ENCODE measurements around the gene S100A9. TPM values are rescaled to one million over a fixed set of nuclear protein-coding genes. Genes with fewer than 3 reads are reported as not detected.
"Not testable (repeated sequence)": the region's sequence is repeated elsewhere in the genome, so short reads cannot be mapped to it uniquely, and the experiment has no call there.

S100A9 gene
- total RNA-seq, 1 experiment from 2014 or later = not detected

- no peaks in the 10 kb centered on the region for H3K27me3 ChIP-seq (replicated peaks)
- H3K9me3 ChIP-seq (replicated peaks) = no peaks in the 10 kb centered on the region; the same call in 1 of the 2 replicates
- no peaks in the 10 kb centered on the region for H3K4me1 ChIP-seq (replicated peaks)
- H3K36me3 ChIP-seq = no peaks in the 10 kb centered on the region
- no peak for DNase-seq (ENCODE audit: low read depth in 1 of 2, low spot score in 2 of 2)
- H3K27ac ChIP-seq = no peak overlapping the region
- no peak overlapping the region for H3K4me3 ChIP-seq
These were observed 19.4 kb upstream of the S100A9 start for GRCh38 chr1:153337980-153338853.

DNA sequence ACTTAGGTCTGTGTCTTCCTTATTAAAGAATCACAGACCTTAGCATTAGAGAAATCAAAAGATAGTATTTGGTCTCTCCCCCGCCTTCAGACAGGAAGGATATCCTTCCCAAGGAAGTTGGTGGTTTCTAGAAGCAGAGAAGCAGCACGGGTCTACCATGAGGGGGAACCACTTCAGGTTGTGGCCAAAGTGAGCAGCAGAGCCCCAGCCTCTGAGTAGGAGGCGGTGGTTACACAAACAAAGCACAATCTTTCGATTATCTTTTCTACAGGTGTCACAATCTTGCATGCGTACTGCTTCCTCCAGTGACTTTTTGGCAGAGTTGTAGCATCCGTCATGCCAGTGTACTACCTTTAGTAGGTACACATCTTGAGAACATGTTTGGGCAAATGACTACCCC lies 17.9 kb upstream of the S100A9 start:
- 0 out of 2 replicates have a peak, but pooled peaks cover 2% of the 10 kb centered on the region for H3K27me3 ChIP-seq (replicated peaks)
- no peak for DNase-seq (ENCODE audit: low read depth in 1 of 2, low spot score in 2 of 2)
- no peaks in the 10 kb centered on the region for H3K4me1 ChIP-seq (replicated peaks)
- no peak overlapping the region for H3K27ac ChIP-seq
- H3K36me3 ChIP-seq = no peaks in the 10 kb centered on the region
- no peak overlapping the region for H3K4me3 ChIP-seq
- H3K9me3 ChIP-seq (replicated peaks) = no peaks in the 10 kb centered on the region; the same call in 1 of the 2 replicates

- Histone ChIP-seq H3K36me3 (no peaks in the 10 kb centered on the region), H3K9me3 (replicated peaks) (no peaks in the 10 kb centered on the region; the same call in 1 of the 2 replicates), H3K4me3 (no peak overlapping the region), H3K27me3 (replicated peaks) (0 out of 2 replicates have a peak, but pooled peaks cover 2% of the 10 kb centered on the region), H3K4me1 (replicated peaks) (no peaks in the 10 kb centered on the region), H3K27ac (no peak overlapping the region)
- DNase-seq (ENCODE audit: low read depth in 1 of 2, low spot score in 2 of 2) = no peak
These were observed 17.3 kb upstream of the S100A9 start for GRCh38 chr1:153340356-153340755.

GRCh38 chr1:153341431-153341934 lies 16.2 kb upstream of the S100A9 start:
- no peak overlapping the region for H3K4me3 ChIP-seq
- no peaks in the 10 kb centered on the region for H3K4me1 ChIP-seq (replicated peaks)
- no peaks in the 10 kb centered on the region for H3K36me3 ChIP-seq
- no peak for DNase-seq (ENCODE audit: low read depth in 1 of 2, low spot score in 2 of 2)
- peaks cover 3% of the 10 kb centered on the region for H3K27me3 ChIP-seq (replicated peaks)
- no peaks in the 10 kb centered on the region; the same call in 1 of the 2 replicates for H3K9me3 ChIP-seq (replicated peaks)
- H3K27ac ChIP-seq = no peak overlapping the region

GRCh38 chr1:153342178-153342577 lies 15.5 kb upstream of the S100A9 start:
- Histone ChIP-seq H3K4me1 (replicated peaks) (no peaks in the 10 kb centered on the region), H3K27ac (no peak overlapping the region), H3K9me3 (replicated peaks) (no peaks in the 10 kb centered on the region; the same call in 1 of the 2 replicates), H3K27me3 (replicated peaks) (peaks cover 9% of the 10 kb centered on the region), H3K36me3 (no peaks in the 10 kb centered on the region), H3K4me3 (no peak overlapping the region)
- DNase-seq (ENCODE audit: low read depth in 1 of 2, low spot score in 2 of 2) = no peak

GRCh38 chr1:153343040-153343681 lies 14.5 kb upstream of the S100A9 start:
- DNase-seq (ENCODE audit: low read depth in 1 of 2, low spot score in 2 of 2) = no peak
- H3K27me3 ChIP-seq (replicated peaks) = peaks cover 14% of the 10 kb centered on the region
- H3K9me3 ChIP-seq (replicated peaks) = no peaks in the 10 kb centered on the region; the same call in 1 of the 2 replicates
- H3K4me3 ChIP-seq = no peak overlapping the region
- no peak overlapping the region for H3K27ac ChIP-seq
- H3K4me1 ChIP-seq (replicated peaks) = no peaks in the 10 kb centered on the region
- H3K36me3 ChIP-seq = no peaks in the 10 kb centered on the region

DNA sequence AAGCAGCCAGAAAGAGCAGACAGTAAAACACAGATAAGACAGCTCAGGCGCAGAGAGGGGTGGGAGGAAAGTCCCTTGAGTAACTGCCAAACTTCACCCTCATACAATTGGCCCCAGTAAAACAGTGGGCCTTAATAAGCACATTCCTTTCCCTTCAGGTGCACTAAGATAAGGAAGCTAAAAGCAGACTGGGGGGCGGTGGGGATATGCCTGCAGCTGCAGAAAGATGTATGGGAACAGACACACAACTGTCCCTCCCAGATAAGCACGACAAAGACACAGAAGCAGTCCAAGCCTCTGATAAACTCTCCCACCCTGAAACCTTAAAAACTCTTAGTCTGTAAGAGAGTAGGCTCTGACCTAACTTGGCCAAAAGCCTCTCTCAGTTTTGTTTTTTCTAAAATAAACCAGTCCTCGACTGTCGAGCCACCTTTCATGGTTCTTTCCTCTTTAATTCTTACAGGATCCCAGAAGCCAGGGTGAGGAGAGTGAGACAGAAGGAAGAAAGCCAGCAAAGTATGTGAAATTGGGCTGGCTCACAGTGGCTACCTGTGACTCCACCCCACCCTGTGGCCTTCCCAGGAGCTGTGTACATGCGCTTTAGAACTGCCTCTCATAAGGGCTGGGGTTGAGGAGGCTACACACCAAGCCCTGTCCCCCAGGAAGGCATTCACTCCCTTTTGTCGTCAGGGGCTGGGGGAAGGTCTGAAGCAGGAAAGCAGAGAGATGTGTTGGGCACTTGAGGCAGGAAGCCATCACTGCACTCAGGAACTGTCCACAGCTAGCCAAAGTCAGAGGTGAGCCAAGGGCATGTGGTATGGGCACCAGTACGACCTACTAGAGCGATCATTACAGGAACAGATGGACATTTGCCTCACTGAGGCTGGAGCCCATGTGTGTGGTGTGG lies 13.6 kb upstream of the S100A9 start:
- Histone ChIP-seq H3K27me3 (replicated peaks) (peaks cover 17% of the 10 kb centered on the region), H3K4me3 (no peak overlapping the region), H3K4me1 (replicated peaks) (no peaks in the 10 kb centered on the region), H3K36me3 (no peaks in the 10 kb centered on the region), H3K9me3 (replicated peaks) (no peaks in the 10 kb centered on the region; the same call in 1 of the 2 replicates), H3K27ac (no peak overlapping the region)
- no peak for DNase-seq (ENCODE audit: low read depth in 1 of 2, low spot score in 2 of 2)

- Histone ChIP-seq H3K4me3 (no peak overlapping the region), H3K27me3 (replicated peaks) (peaks cover 23% of the 10 kb centered on the region)
These were observed 13.0 kb upstream of the S100A9 start for GRCh38 chr1:153344718-153345025.

DNA sequence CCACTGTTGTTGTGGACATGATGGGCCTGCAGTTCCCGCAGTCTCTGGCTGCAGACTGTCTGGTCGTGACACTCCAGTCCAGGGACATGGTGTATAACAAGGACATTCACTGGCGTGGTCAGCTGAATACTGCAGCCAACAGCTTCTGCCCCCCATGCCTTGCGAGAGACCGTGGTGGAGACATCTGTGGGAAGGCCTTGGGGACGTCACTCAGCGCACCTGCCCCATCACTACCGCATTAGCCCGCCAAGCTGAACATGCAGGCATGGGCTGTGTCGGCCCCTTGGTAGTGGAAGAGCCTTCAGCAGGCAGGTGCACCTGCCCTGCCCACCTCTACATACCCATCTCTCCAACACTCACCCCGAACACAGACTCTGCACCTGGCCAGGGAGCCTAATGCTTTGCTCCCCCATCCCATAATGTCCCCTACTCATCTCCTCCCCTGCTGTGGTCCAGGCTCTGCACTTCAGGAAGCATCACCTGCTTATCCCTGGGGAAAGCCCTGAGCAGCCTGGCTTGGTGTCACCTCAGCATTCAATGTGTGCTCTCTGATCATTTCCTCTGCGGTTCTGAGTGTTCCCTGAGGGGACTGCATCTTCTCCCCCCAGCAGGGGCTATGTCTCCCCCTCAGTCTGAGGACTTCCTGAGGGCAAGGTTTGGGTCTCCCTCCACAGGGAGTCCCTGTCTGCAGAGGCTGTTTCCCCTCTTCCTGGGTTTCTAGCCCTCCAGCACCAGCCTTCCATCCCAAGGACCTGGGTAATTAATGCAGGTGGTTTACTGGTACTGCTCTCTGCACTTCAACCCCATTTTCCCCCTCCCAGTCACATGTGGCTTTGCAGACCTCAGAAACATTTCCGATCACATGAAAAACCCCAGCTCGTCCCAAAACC lies 12.2 kb upstream of the S100A9 start:
- H3K27ac ChIP-seq = no peak overlapping the region
- no peak overlapping the region for H3K4me3 ChIP-seq
- H3K36me3 ChIP-seq = no peaks in the 10 kb centered on the region
- DNase-seq (ENCODE audit: low read depth in 1 of 2, low spot score in 2 of 2) = no peak
- no peaks in the 10 kb centered on the region for H3K4me1 ChIP-seq (replicated peaks)
- H3K9me3 ChIP-seq (replicated peaks) = no peaks in the 10 kb centered on the region
- H3K27me3 ChIP-seq (replicated peaks) = peaks cover 29% of the 10 kb centered on the region

More at GRCh38 chr1:153344718-153345025, 13.0 kb upstream of the S100A9 start:
- H3K27ac ChIP-seq = no peak overlapping the region
- H3K4me1 ChIP-seq (replicated peaks) = no peaks in the 10 kb centered on the region
- DNase-seq (ENCODE audit: low read depth in 1 of 2, low spot score in 2 of 2) = no peak
- no peaks in the 10 kb centered on the region for H3K36me3 ChIP-seq
- H3K9me3 ChIP-seq (replicated peaks) = no peaks in the 10 kb centered on the region; the same call in 1 of the 2 replicates

GRCh38 chr1:153346077-153346723 lies 11.5 kb upstream of the S100A9 start:
- Histone ChIP-seq H3K9me3 (replicated peaks) (no peaks in the 10 kb centered on the region), H3K36me3 (no peaks in the 10 kb centered on the region), H3K4me1 (replicated peaks) (no peaks in the 10 kb centered on the region), H3K4me3 (no peak overlapping the region), H3K27me3 (replicated peaks) (peaks cover 34% of the 10 kb centered on the region), H3K27ac (no peak overlapping the region)
- no peak for DNase-seq (ENCODE audit: low read depth in 1 of 2, low spot score in 2 of 2)

DNA sequence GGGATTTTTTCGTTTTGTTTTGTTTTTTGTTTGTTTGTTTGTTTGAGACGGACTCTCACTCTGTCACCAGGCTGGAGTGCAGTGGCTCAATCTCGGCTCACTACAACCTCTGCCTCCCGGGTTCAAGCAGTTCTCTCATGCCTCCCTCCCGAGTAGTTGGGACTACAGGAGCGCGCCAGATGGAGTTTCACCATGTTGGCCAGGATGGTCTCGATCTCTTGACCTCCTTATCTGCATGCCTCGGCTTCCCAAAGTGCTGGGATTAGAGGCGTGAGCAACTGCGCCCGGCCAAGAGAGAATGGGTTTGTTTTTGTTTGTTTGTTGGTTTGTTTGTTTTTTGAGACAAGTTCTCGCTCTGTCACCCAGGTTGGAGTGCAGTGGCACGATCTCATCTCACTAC lies 10.6 kb upstream of the S100A9 start:
- DNase-seq (ENCODE audit: low read depth in 1 of 2, low spot score in 2 of 2); H3K27ac ChIP-seq; H3K4me1 ChIP-seq (replicated peaks); H3K36me3 ChIP-seq; H3K4me3 ChIP-seq; H3K9me3 ChIP-seq (replicated peaks): not testable (repeated sequence)
- peaks cover 39% of the 10 kb centered on the region for H3K27me3 ChIP-seq (replicated peaks)

DNA sequence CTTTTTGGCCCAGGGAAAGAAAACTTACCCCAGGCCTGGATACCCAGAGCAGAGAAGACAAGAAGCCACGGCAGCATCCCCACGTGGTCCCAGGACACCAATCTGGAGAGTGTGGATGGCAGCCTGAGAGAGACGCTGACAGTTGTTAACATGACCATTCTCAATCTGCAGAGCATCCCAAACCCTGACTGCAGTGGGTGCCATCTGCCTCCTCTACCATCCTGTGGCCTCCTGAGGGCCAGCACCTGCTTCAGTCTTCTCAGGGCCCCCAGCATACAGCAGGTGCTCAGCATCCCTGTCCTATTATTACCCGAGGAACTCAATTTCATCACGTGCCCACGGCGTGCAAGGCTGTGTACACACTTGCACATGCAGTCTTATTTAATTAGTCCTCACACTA lies 9.8 kb upstream of the S100A9 start:
- no peak overlapping the region for H3K4me3 ChIP-seq
- H3K27ac ChIP-seq = no peak overlapping the region
- no peaks in the 10 kb centered on the region for H3K9me3 ChIP-seq (replicated peaks)
- H3K36me3 ChIP-seq = no peaks in the 10 kb centered on the region
- peaks cover 41% of the 10 kb centered on the region for H3K27me3 ChIP-seq (replicated peaks)
- H3K4me1 ChIP-seq (replicated peaks) = no peaks in the 10 kb centered on the region
- no peak for DNase-seq (ENCODE audit: low read depth in 1 of 2, low spot score in 2 of 2)

All from SJSA1 (cell line).